Activated gamma-delta T cell treated with Interleukin-2 at 50 U/mL for 16 hours (primary cell): ENCODE data around the gene SLC29A4.
"Not testable (repeated sequence)": the region's sequence is repeated elsewhere in the genome, so short reads cannot be mapped to it uniquely, and the experiment has no call there.

Experiments
- DNase-seq: peaks from one replicate; pipeline ENCODE4 v3.0.0-alpha.2; 2020

SLC29A4 gene

GRCh38 chr7:5274985-5275431 is 7.7 kb upstream of the SLC29A4 start:
- DNase-seq, result not testable (repeated sequence)

GRCh38 chr7:5275510-5275909 is 7.2 kb upstream of the SLC29A4 start:
- DNase-seq, result not testable (repeated sequence)

- not testable (repeated sequence) for DNase-seq
Measured at GRCh38 chr7:5276123-5276522, 6.6 kb upstream of the SLC29A4 start.

- no peak for DNase-seq
Measured at GRCh38 chr7:5276611-5277010, 6.1 kb upstream of the SLC29A4 start.

- no peak for DNase-seq
Measured at GRCh38 chr7:5278766-5279165, 4.0 kb upstream of the SLC29A4 start.

- DNase-seq, result no peak
Measured at GRCh38 chr7:5279734-5280133, 3.0 kb upstream of the SLC29A4 start.

- not testable (repeated sequence) for DNase-seq
Measured at GRCh38 chr7:5281598-5282500, 894 bp upstream of the SLC29A4 start.

- DNase-seq, result no peak
Measured at GRCh38 chr7:5283421-5284303, 919 bp downstream of the SLC29A4 start.

- no peak for DNase-seq
Measured at GRCh38 chr7:5284304-5285281, 1.9 kb downstream of the SLC29A4 start.

- no peak for DNase-seq
Measured at GRCh38 chr7:5286933-5287332, 4.2 kb downstream of the SLC29A4 start.

- not testable (repeated sequence) for DNase-seq
Measured at GRCh38 chr7:5287373-5287772, 4.6 kb downstream of the SLC29A4 start.

GRCh38 chr7:5287802-5288201 is 5.1 kb downstream of the SLC29A4 start:
- no peak for DNase-seq

GRCh38 chr7:5288560-5288959 is 5.8 kb downstream of the SLC29A4 start:
- not testable (repeated sequence) for DNase-seq

- DNase-seq, result no peak
Measured at GRCh38 chr7:5289355-5289754, 6.6 kb downstream of the SLC29A4 start.

- no peak for DNase-seq
Measured at GRCh38 chr7:5291301-5291700, 8.6 kb downstream of the SLC29A4 start.

- DNase-seq, result not testable (repeated sequence)
Measured at GRCh38 chr7:5291711-5292335, 9.1 kb downstream of the SLC29A4 start.

GRCh38 chr7:5294169-5294987 is 11.6 kb downstream of the SLC29A4 start:
- DNase-seq, result no peak

- no peak for DNase-seq
Measured at GRCh38 chr7:5295039-5296014, 12.6 kb downstream of the SLC29A4 start.

- DNase-seq, result no peak
Measured at GRCh38 chr7:5296015-5296610, 13.4 kb downstream of the SLC29A4 start.
